Measurements from ENCODE around the gene ERV3-1. TPM values are rescaled to one million over a fixed set of nuclear protein-coding genes. Genes with fewer than 3 reads are reported as not detected.
"Not testable (repeated sequence)": the region's sequence is repeated elsewhere in the genome, so short reads cannot be mapped to it uniquely, and the experiment has no call there.

ERV3-1 gene
- total and polyA plus RNA-seq, 8 donors: 1.4 to 22.8 (median 4.3) TPM

GRCh38 chr7:65037740-65038688 is 31.5 kb upstream of the ERV3-1 start:
- peaks cover 0 to 27% (median 16%) of the 10 kb centered on the region in 4 donors for H3K4me1 ChIP-seq
- intact Hi-C loops (cut with DNase I; ENCODE audit: low total_unique reads): no loop called here
- H3K27ac ChIP-seq: peak overlapping the region; percentile 88 to 99 (median 92)
- peak; percentile 94 to 98 for DNase-seq
- no peaks in the 10 kb centered on the region for H3K27me3 ChIP-seq
- H3K9me3 ChIP-seq: no peaks in the 10 kb centered on the region
- TF ChIP-seq POLR2AphosphoS5 (IDR thresholded peaks at IDR 0.05) (no peak), EP300 (IDR thresholded peaks at IDR 0.05) (no peak), POLR2A (IDR thresholded peaks at IDR 0.05) (no peak), CTCF (IDR thresholded peaks at IDR 0.05) (no peak)
- H3K36me3 ChIP-seq: no peaks in the 10 kb centered on the region
- H3K4me3 ChIP-seq: peak overlapping the region; percentile 78 to 91 (median 81)
- 2 to 5% (median 3%) methylated on average over 23 to 85 of the region's 92 CpGs for WGBS, 5 donors

DNA sequence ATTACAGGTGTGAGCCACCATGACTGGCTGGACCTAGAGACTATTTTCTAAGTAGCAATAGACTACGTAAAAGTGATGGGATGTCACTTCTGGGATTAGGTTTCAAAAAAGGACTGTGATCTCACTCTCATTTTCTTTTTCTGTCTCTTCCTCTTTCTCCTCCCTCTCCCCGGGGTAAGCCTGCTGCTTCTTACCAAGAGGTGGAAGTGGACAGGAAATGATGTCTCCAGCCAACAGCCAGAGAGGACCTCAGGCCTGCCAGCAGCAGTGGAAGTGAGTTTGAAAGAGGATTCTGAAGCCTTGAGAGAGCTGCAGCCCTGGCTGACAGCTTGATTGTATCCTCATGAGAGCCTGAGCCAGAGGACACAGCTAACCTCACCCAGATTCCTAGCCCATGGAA is 30.0 kb upstream of the ERV3-1 start:
- WGBS, 5 donors: 41 to 52% (median 42%) methylated on average over 2 of the region's 2 CpGs
- Histone ChIP-seq H3K4me1 (peaks cover 0 to 27% (median 16%) of the 10 kb centered on the region in 4 donors), H3K27ac (peak overlapping the region in 2 of 5 donors; percentile 48 to 73)
- intact Hi-C loops (cut with DNase I; ENCODE audit: low total_unique reads); H3K27me3 ChIP-seq; H3K36me3 ChIP-seq; H3K9me3 ChIP-seq; H3K4me3 ChIP-seq: not testable (repeated sequence)
- DNase-seq: peak in 1 of 2 donors; percentile 36

DNA sequence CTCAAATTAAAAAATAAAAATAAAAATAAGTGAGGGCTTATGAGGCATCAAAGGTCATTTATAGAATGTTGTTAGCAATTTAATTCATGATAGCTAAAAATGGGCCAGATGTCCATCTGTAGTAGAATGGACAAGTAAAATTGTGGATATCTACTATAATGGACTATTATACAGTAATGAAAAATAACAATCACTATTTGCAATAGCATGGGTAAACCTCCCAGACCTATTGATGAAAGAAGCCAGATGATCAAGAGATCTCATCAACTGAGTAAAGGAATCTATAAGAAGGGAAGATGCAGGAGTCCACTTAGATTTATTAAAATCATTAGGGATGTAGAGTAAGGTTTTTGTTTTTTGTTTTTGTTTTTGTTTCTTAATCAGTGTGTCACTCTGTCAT is 29.0 kb upstream of the ERV3-1 start:
- intact Hi-C loops (cut with DNase I; ENCODE audit: low total_unique reads); H3K27me3 ChIP-seq: not testable (repeated sequence)

GRCh38 chr7:65034120-65034782 is 27.8 kb upstream of the ERV3-1 start:
- DNase-seq: not testable (repeated sequence)

More for the DNA sequence above, 29.0 kb upstream of the ERV3-1 start:
- not testable (repeated sequence) for H3K4me3 ChIP-seq, DNase-seq, H3K27ac ChIP-seq, H3K36me3 ChIP-seq, H3K9me3 ChIP-seq
- H3K4me1 ChIP-seq: peaks cover 0 to 21% (median 16%) of the 10 kb centered on the region in 4 donors

DNA sequence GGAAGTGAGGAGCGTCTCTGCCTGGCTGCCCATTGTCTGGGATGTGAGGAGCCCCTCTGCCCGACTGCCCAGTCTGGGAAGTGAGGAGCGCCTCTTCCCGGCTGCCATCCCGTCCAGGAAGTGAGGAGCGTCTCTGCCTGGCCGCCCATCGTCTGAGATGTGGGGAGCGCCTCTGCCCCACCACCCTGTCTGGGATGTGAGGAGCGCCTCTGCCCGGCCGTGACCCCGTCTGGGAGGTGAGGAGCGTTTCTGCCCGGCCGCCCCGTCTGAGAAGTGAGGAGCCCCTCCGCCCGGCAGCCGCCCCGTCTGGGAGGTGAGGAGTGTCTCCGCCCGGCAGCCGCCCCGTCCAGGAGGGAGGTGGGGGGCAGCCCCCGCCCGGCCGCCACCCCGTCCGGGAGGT is 26.9 kb upstream of the ERV3-1 start:
- H3K27ac ChIP-seq; H3K27me3 ChIP-seq; H3K4me1 ChIP-seq; H3K36me3 ChIP-seq; DNase-seq; H3K4me3 ChIP-seq; intact Hi-C loops (cut with DNase I; ENCODE audit: low total_unique reads); H3K9me3 ChIP-seq: not testable (repeated sequence)
- WGBS, 5 donors: 92 to 99% (median 95%) methylated on average over 11 to 30 of the region's 30 CpGs

More at GRCh38 chr7:65034120-65034782, 27.8 kb upstream of the ERV3-1 start:
- H3K4me3 ChIP-seq; H3K27me3 ChIP-seq; H3K27ac ChIP-seq; H3K9me3 ChIP-seq; intact Hi-C loops (cut with DNase I; ENCODE audit: low total_unique reads); H3K36me3 ChIP-seq: not testable (repeated sequence)
- 78 to 86% (median 81%) methylated on average over 7 to 10 of the region's 10 CpGs for WGBS, 5 donors
- H3K4me1 ChIP-seq: peaks cover 0 to 10% (median 7%) of the 10 kb centered on the region in 4 donors

DNA sequence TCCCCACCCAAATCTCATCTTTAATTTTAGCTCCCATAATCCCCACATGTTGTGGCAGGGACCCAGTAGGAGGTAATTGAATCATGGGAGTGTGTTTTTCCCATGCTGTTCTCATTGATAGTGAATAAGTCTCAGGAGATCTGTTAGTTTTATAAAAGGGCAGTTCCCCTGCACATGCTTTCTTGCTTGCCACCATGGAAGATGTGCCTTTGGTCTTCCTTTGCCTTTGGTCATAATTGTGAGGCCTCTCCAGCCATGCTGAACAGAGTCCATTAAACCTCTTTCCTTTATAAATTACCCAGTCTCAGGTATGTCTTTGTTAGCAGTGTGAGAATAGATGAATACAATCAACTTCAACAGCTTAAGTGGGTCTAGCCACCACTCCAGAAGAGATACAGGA is 18.5 kb upstream of the ERV3-1 start:
- H3K9me3 ChIP-seq; DNase-seq; H3K27me3 ChIP-seq; H3K4me3 ChIP-seq; H3K36me3 ChIP-seq; intact Hi-C loops (cut with DNase I; ENCODE audit: low total_unique reads); H3K4me1 ChIP-seq; H3K27ac ChIP-seq: not testable (repeated sequence)

- H3K27ac ChIP-seq; H3K36me3 ChIP-seq; H3K27me3 ChIP-seq; H3K4me3 ChIP-seq; H3K4me1 ChIP-seq; H3K9me3 ChIP-seq; intact Hi-C loops (cut with DNase I; ENCODE audit: low total_unique reads); DNase-seq: not testable (repeated sequence)
- WGBS, 5 donors: 40 to 100% (median 66%) methylated on average over 1 to 2 of the region's 3 CpGs
These were observed 14.5 kb upstream of the ERV3-1 start for GRCh38 chr7:65020978-65021377.

- H3K36me3 ChIP-seq; H3K27me3 ChIP-seq; intact Hi-C loops (cut with DNase I; ENCODE audit: low total_unique reads); H3K4me3 ChIP-seq; H3K9me3 ChIP-seq; H3K27ac ChIP-seq; DNase-seq: not testable (repeated sequence)
- whole genome bisulfite sequencing, 5 donors: 86 to 95% (median 91%) methylated on average over 7 of the region's 7 CpGs
- peaks cover 9 to 16% (median 11%) of the 10 kb centered on the region in 4 donors for H3K4me1 ChIP-seq
These were observed 3.4 kb upstream of the ERV3-1 start for GRCh38 chr7:65009881-65010280.

DNA sequence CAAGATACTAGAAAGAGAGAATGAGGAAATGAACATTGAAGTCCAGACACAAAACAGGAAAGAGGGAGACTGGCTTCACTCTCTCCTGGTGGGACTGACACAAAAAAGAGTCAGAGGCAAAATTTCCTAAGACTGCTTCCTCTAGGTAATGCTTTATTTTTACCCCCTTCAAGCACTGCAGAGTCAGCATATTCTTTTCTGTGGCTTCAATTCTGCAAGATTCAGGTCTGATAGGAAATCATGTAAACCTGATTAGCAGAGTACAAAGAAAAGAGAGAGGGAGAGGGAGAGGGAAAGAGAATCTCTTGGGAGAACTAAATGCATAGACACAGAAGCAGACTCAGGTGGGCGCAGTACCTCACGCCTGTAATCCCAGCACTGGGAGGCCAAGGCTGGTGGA is 2.9 kb upstream of the ERV3-1 start:
- H3K27ac ChIP-seq; H3K9me3 ChIP-seq; H3K36me3 ChIP-seq; H3K27me3 ChIP-seq; DNase-seq; H3K4me3 ChIP-seq; intact Hi-C loops (cut with DNase I; ENCODE audit: low total_unique reads): not testable (repeated sequence)
- WGBS, 5 donors: 90 to 98% (median 96%) methylated on average over 2 of the region's 2 CpGs
- peaks cover 9 to 21% (median 16%) of the 10 kb centered on the region in 4 donors for H3K4me1 ChIP-seq

DNA sequence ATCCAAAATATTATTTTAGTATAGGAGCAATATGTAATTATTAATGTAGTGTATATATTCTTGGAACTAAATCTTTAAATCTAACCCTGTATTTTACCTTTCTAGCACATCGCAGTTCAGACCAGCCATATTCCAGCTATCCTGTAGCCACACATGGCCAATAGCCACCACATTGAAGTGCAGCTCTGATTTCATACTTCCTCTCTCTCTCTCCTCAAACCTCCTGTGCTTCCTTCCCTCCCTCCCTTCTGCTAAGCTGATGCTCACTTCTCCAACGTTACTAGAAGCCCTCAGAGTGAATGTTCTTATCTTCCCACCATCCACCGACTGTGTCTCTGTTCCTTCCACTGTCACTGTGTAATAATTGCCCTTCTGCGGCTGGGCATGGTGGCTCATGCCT is 549 bp upstream of the ERV3-1 start:
- H3K27me3 ChIP-seq; H3K9me3 ChIP-seq; intact Hi-C loops (cut with DNase I; ENCODE audit: low total_unique reads); DNase-seq; H3K36me3 ChIP-seq: not testable (repeated sequence)
- peak overlapping the region in 4 of 5 donors; percentile 81 to 92 (median 85) for H3K27ac ChIP-seq
- 58 to 78% (median 74%) methylated on average over 4 of the region's 4 CpGs for WGBS, 5 donors
- peak overlapping the region in 3 of 4 donors; percentile 63 to 74 (median 70) for H3K4me3 ChIP-seq
- peaks cover 16 to 45% (median 28%) of the 10 kb centered on the region in 4 donors for H3K4me1 ChIP-seq
